HepG2 (cell line): Measurements from ENCODE around the gene PLA2G4C. TPM values are rescaled to one million over a fixed set of nuclear protein-coding genes. Genes with fewer than 3 reads are reported as not detected.

Experiments used
- FIP1L1 ChIP-seq: fragments of 200-400 bp; formaldehyde crosslinking; IDR thresholded peaks from 2 replicates; pipeline ENCODE4 v1.6.1; 2018; ENCODE audit warnings: low read depth, mild to moderate bottlenecking, low read length, moderate library complexity, borderline replicate concordance; ENCODE audit not compliant: insufficient read depth
- FOSL2 ChIP-seq: sonication (generic); formaldehyde crosslinking; IDR thresholded peaks from 2 replicates; pipeline ENCODE4 v1.4.0; 2020; ENCODE audit warnings: missing genetic modification reagents
- HDAC2 ChIP-seq: sonication (generic); formaldehyde crosslinking; IDR thresholded peaks from 2 replicates; pipeline ENCODE4 v1.4.0; 2020; ENCODE audit warnings: missing genetic modification reagents
- PHF20 ChIP-seq: sonication (generic); formaldehyde crosslinking; IDR thresholded peaks from 2 replicates; pipeline ENCODE4 v1.5.0; 2020; ENCODE audit warnings: mild to moderate bottlenecking, missing genetic modification reagents
- RARG ChIP-seq: sonication (generic); formaldehyde crosslinking; IDR thresholded peaks from 2 replicates; pipeline ENCODE4 v1.4.0; 2020; ENCODE audit warnings: low read depth, mild to moderate bottlenecking, missing genetic modification reagents
- SOX6 ChIP-seq, 2 experiments: fragments of 450-650 bp in 1 of 2; sonication (generic) in 1 of 2; formaldehyde crosslinking in 1 of 2; IDR thresholded peaks; 2 replicates each; pipeline versions ENCODE4 v1.4.0 to v1.6.1; 2017 to 2020; ENCODE audit warnings: antibody characterized with exemption in 1 of 2, mild to moderate bottlenecking in 1 of 2, missing genetic modification reagents in 1 of 2
- SPEN ChIP-seq: sonication (generic); formaldehyde crosslinking; IDR thresholded peaks from 2 replicates; pipeline ENCODE4 v1.5.1; 2020; ENCODE audit warnings: low read depth, mild to moderate bottlenecking, missing genetic modification reagents
- TEAD3 ChIP-seq: optimal IDR thresholded peaks from 2 replicates; pipeline ENCODE3; 2016; ENCODE audit warnings: borderline replicate concordance
- ZHX2 ChIP-seq, 2 experiments: sonication (generic) in 1 of 2; formaldehyde crosslinking in 1 of 2; IDR thresholded peaks; 2 replicates each; pipeline versions ENCODE4 v1.6.1 to v1.9.0; 2014 to 2022; ENCODE audit warnings: antibody characterized with exemption in 1 of 2, borderline replicate concordance in 1 of 2, inconsistent platforms in 1 of 2, low read depth in 1 of 2, missing genetic modification reagents in 1 of 2
- ZNF230 ChIP-seq: sonication (generic); formaldehyde crosslinking; IDR thresholded peaks from 2 replicates; pipeline ENCODE4 v1.4.0; 2020; ENCODE audit warnings: mild to moderate bottlenecking, missing genetic modification reagents
- ZNF264 ChIP-seq: sonication (generic); formaldehyde crosslinking; IDR thresholded peaks from 2 replicates; pipeline ENCODE4 v1.4.0; 2020; ENCODE audit warnings: missing genetic modification reagents
- ZNF556 ChIP-seq: sonication (generic); formaldehyde crosslinking; IDR thresholded peaks from 2 replicates; pipeline ENCODE4 v1.4.0; 2020; ENCODE audit warnings: mild to moderate bottlenecking, missing genetic modification reagents, borderline replicate concordance
- ZNF710 ChIP-seq: sonication (generic); formaldehyde crosslinking; IDR thresholded peaks from 2 replicates; pipeline ENCODE4 v1.5.0; 2020; ENCODE audit warnings: mild to moderate bottlenecking, missing genetic modification reagents, borderline replicate concordance
- ZNF720 ChIP-seq: sonication (generic); formaldehyde crosslinking; IDR thresholded peaks from 2 replicates; pipeline ENCODE4 v1.4.0; 2020; ENCODE audit warnings: missing genetic modification reagents
- ZNF766 ChIP-seq: sonication (generic); formaldehyde crosslinking; IDR thresholded peaks from 2 replicates; pipeline ENCODE4 v1.5.0; 2020; ENCODE audit warnings: missing genetic modification reagents, borderline replicate concordance
- polyA plus RNA-seq, 8 experiments: library from polyadenylated mRNA; depleted of rRNA in 3 of 8; stranded (reverse) in 7 of 8; unstranded in 1 of 8; fragments of >200 nt; fragmentation: Illumina TruSeq in 4 of 8; extraction: Trizol in 4 of 8; gene quantifications; 2 replicates each; pipeline versions ENCODE4 v1.2.1 to v1.2.3, GENCODE V29; 2011 to 2016; ENCODE audit warnings: low read depth in 4 of 8, missing spikeins in 1 of 8, mixed read lengths in 1 of 8; ENCODE audit not compliant: insufficient read depth in 1 of 8
- total RNA-seq, 5 experiments: library from RNA; depleted of rRNA; stranded (reverse); fragments of >200 nt; fragmentation: Illumina TruSeq; extraction: Trizol; gene quantifications; 2 replicates each; pipeline ENCODE4 v1.2.3, GENCODE V29; 2016; ENCODE audit warnings: low read depth in 1 of 5
- TF ChIP-seq, protein P1 (sequence below): sonication (generic); IDR thresholded peaks from 2 replicates; pipeline ENCODE4 v1.6.1; 2016; ENCODE audit warnings: low read depth, borderline replicate concordance
- TF ChIP-seq, protein P2 (sequence below): sonication (generic); formaldehyde crosslinking; IDR thresholded peaks from 2 replicates; pipeline ENCODE4 v1.4.0; 2020; ENCODE audit warnings: mild to moderate bottlenecking, missing genetic modification reagents

The PLA2G4C gene
- total and polyA plus RNA-seq, 2 of the 13 experiments (the other 11 are each of a cell fraction or from before 2014, with no cell fraction given), result 1.6 to 1.7 TPM

GRCh38 chr19:48110350-48110966 is at the start of gene PLA2G4C (continued):
- peak; percentile 54; the same call in 1 of the 2 replicates for TF ChIP-seq ZNF710 (CRISPR knock-in tag)
- TF ChIP-seq SPEN (CRISPR knock-in tag), result no peak
- peak; percentile 12; the same call in 1 of the 2 replicates for TF ChIP-seq HDAC2 (CRISPR knock-in tag)
- TF ChIP-seq ZNF264, result 0 out of 2 replicates have a peak, but pooled peaks have one; percentile 47
- TF ChIP-seq, protein P1, sequence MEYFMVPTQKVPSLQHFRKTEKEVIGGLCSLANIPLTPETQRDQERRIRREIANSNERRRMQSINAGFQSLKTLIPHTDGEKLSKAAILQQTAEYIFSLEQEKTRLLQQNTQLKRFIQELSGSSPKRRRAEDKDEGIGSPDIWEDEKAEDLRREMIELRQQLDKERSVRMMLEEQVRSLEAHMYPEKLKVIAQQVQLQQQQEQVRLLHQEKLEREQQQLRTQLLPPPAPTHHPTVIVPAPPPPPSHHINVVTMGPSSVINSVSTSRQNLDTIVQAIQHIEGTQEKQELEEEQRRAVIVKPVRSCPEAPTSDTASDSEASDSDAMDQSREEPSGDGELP, result peak; percentile 44; the same call in 1 of the 2 replicates
- TF ChIP-seq TEAD3 (CRISPR knock-in tag), result peak; percentile 45
- TF ChIP-seq SOX6 (IDR thresholded peaks at IDR 0.05), result no peak
- TF ChIP-seq SOX6 (CRISPR knock-in tag; IDR thresholded peaks at IDR 0.05), result 0 out of 2 replicates have a peak, but pooled peaks have one; percentile 15
- no peak for TF ChIP-seq FIP1L1
- no peak for TF ChIP-seq ZNF556 (CRISPR knock-in tag)
- TF ChIP-seq FOSL2 (CRISPR knock-in tag), result 0 out of 2 replicates have a peak, but pooled peaks have one; percentile 18
- no peak for TF ChIP-seq ZHX2 (IDR thresholded peaks at IDR 0.05; ENCODE audit: low read depth)
- no peak for TF ChIP-seq ZHX2 (CRISPR knock-in tag; IDR thresholded peaks at IDR 0.05; ENCODE audit: borderline replicate concordance)
- TF ChIP-seq PHF20 (CRISPR knock-in tag), result peak; percentile 60
- no peak for TF ChIP-seq ZNF720 (CRISPR knock-in tag)
- peak; percentile 32; the same call in 1 of the 2 replicates for TF ChIP-seq ZNF230 (CRISPR knock-in tag)
- TF ChIP-seq ZNF766 (CRISPR knock-in tag), result no peak
- TF ChIP-seq RARG (CRISPR knock-in tag), result no peak
- TF ChIP-seq, protein P2, sequence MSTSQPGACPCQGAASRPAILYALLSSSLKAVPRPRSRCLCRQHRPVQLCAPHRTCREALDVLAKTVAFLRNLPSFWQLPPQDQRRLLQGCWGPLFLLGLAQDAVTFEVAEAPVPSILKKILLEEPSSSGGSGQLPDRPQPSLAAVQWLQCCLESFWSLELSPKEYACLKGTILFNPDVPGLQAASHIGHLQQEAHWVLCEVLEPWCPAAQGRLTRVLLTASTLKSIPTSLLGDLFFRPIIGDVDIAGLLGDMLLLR (CRISPR knock-in tag), result peak; percentile 51; the same call in 1 of the 2 replicates
